ENCODE results near the gene SLC30A7.

DNA sequence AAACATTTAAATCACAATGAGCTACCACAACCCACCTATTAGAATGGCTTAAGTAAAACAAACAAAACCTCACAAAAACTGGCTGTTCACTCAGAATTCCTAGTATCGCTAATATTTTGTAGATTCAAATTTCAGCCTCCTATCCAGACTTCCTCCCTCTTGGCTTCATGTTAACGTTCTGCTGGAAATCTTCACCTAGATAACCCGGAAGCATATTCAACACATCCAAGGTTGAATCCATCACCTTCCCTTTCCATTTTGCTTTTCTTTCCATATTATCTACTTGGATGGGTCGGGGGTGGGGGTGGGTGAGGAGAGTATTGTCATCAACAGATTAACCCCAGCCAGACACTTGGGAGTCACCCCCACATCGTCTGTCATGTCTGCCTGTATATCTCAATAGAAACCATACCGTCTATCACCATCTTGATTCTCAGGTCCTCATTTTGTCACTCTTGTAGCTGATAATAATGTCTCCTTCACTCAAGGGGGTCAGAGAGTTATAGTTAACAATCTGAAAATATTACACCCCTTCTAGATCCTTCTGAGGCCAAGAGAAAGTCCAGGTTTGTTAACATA, 131.4 kb downstream of the SLC30A7 start:
- TF ChIP-seq GATA2 (IDR thresholded peaks at IDR 0.05; ENCODE audit: low read depth, low read length), result no peak
- TF ChIP-seq GATA3 (IDR thresholded peaks at IDR 0.05; ENCODE audit: low read depth, low read length), result no peak
